GM18951 (cell line): ENCODE measurements around the gene CFAP97.

Experiments
- POLR2A ChIP-seq: IDR thresholded peaks from 4 replicates; pipeline ENCODE4 v1.6.1; 2011; ENCODE audit warnings: mild to moderate bottlenecking; ENCODE audit not compliant: insufficient read length, insufficient read depth; ENCODE audit errors: extremely low read depth
- in situ Hi-C: fragments of 300-500 bp; cut with MboI; formaldehyde crosslinking; loops from one replicate; pipeline ENCODE4 v1.12.0; 2022; ENCODE audit warnings: low sequenced_read_pairs, mixed read lengths, inconsistent platforms; ENCODE audit not compliant: unreplicated experiment

CFAP97 gene

GRCh38 chr4:185196437-185196836 is 7.4 kb downstream of the CFAP97 start:
- in situ Hi-C loops = no loop called here
- no peak for TF ChIP-seq POLR2A

- TF ChIP-seq POLR2A = no peak
- in situ Hi-C loops = no loop called here
These were observed 8.6 kb downstream of the CFAP97 start for GRCh38 chr4:185194924-185195888.

GRCh38 chr4:185192059-185192458 is 11.7 kb downstream of the CFAP97 start:
- TF ChIP-seq POLR2A = no peak
- in situ Hi-C loops = no loop called here

GRCh38 chr4:185190306-185190856 is 13.4 kb downstream of the CFAP97 start:
- in situ Hi-C loops = no loop called here

GRCh38 chr4:185189606-185190305 is 14.0 kb downstream of the CFAP97 start:
- in situ Hi-C loops = no loop called here
- TF ChIP-seq POLR2A = no peak

More at GRCh38 chr4:185190306-185190856, 13.4 kb downstream of the CFAP97 start:
- no peak for TF ChIP-seq POLR2A

GRCh38 chr4:185186769-185187168 is 17.0 kb downstream of the CFAP97 start:
- TF ChIP-seq POLR2A = no peak
- in situ Hi-C loops = no loop called here

GRCh38 chr4:185183622-185184281 is 20.0 kb downstream of the CFAP97 start:
- in situ Hi-C loops = no loop called here
- no peak for TF ChIP-seq POLR2A

GRCh38 chr4:185182239-185182638 is 21.6 kb downstream of the CFAP97 start:
- in situ Hi-C loops = no loop called here
- TF ChIP-seq POLR2A = no peak

- in situ Hi-C loops = no loop called here
- no peak for TF ChIP-seq POLR2A
These were observed 24.3 kb downstream of the CFAP97 start for GRCh38 chr4:185179488-185179887.

GRCh38 chr4:185171373-185172071 is 32.3 kb downstream of the CFAP97 start:
- TF ChIP-seq POLR2A = no peak
- in situ Hi-C loops = no loop called here

GRCh38 chr4:185167234-185167633 is 36.6 kb downstream of the CFAP97 start:
- TF ChIP-seq POLR2A = no peak
- in situ Hi-C loops = no loop called here

GRCh38 chr4:185165605-185166063 is 38.2 kb downstream of the CFAP97 start:
- in situ Hi-C loops = no loop called here
- TF ChIP-seq POLR2A = no peak
